Lower lobe of right lung (tissue), 2 donors: ENCODE measurements around the gene DMD. TPM values are rescaled to one million over a fixed set of nuclear protein-coding genes. Genes with fewer than 3 reads are reported as not detected.

Source experiments
- ATAC-seq, 2 donors: fragments of 200-7000 bp; cut with Tn5 transposase; one replicate each; pipeline ENCODE4 v1.9.1; 2020 to 2022; ENCODE audit warnings: mild to moderate bottlenecking in 2 of 2, moderate library complexity in 2 of 2
- DNase-seq: peaks from one replicate; pipeline ENCODE4 v3.0.0-alpha.2; 2020
- H3K27ac ChIP-seq: fragments of 200-600 bp; one replicate; pipeline ENCODE4 v1.8.0; 2022
- H3K27me3 ChIP-seq: fragments of 200-600 bp; one replicate; pipeline ENCODE4 v1.8.0; 2022; ENCODE audit warnings: low read depth
- H3K36me3 ChIP-seq: fragments of 200-600 bp; one replicate; pipeline ENCODE4 v1.8.0; 2022; ENCODE audit warnings: mild to moderate bottlenecking
- H3K4me1 ChIP-seq: fragments of 200-600 bp; one replicate; pipeline ENCODE4 v1.8.0; 2022
- H3K4me3 ChIP-seq: fragments of 200-600 bp; one replicate; pipeline ENCODE4 v1.8.0; 2022; ENCODE audit warnings: mild to moderate bottlenecking
- H3K9me3 ChIP-seq: fragments of 200-600 bp; one replicate; pipeline ENCODE4 v1.8.0; 2022
- CTCF ChIP-seq: fragments of 200-600 bp; IDR thresholded peaks from one replicate; pipeline ENCODE4 v1.8.0; 2022; ENCODE audit warnings: antibody characterized with exemption, mild to moderate bottlenecking
- intact Hi-C: fragments of 100-400 bp; cut with DNase I; formaldehyde crosslinking; loops from one replicate; pipeline ENCODE4 v1.11.0; 2022
- total RNA-seq: library from RNA; stranded (reverse); fragmentation: NEBNext Ultra II Directional; extraction: Animal tissue kit (Norgen Biotek cat#: 25700); gene quantifications from one replicate; pipeline ENCODE4 v1.2.1, GENCODE V29; 2021
- donor health status: DM: no; HTN: yes; CAD: no; lungs with severe emphysema.

The DMD gene
- total RNA-seq, 1 donor from 2014 or later = 29.4 TPM

DNA sequence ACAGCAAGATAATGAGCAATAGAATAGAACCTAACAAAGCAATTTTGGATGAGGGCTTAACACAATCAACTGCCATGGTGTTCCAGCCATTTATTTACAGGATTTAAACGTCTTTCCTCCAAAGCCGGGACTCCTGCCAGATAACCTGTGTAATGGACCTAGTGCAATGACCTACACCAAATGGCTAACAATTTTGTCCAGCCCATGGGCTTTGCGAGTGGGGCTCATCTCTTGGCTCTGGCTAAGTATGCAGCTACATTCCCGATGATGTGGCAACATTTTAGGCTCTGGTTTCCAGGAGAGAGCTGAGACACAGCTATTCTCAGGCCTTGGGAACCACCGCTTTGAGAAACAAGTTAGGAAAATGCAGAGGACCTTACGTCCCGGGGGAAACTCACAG is 1317.2 kb downstream of the DMD start:
- no peaks in the 10 kb centered on the region for H3K4me1 ChIP-seq
- H3K4me3 ChIP-seq = no peak overlapping the region
- no peak for DNase-seq
- no peak for TF ChIP-seq CTCF
- no peaks in the 10 kb centered on the region for H3K36me3 ChIP-seq
- intact Hi-C loops = no loop called here
- no peaks in the 10 kb centered on the region for H3K9me3 ChIP-seq
- no peak overlapping the region for H3K27ac ChIP-seq
- no peaks in the 10 kb centered on the region for H3K27me3 ChIP-seq
- ATAC-seq = no peak

GRCh38 chrX:31893525-31893924 is 1317.8 kb downstream of the DMD start:
- Histone ChIP-seq H3K27ac (no peak overlapping the region), H3K4me3 (no peak overlapping the region), H3K9me3 (no peaks in the 10 kb centered on the region), H3K27me3 (no peaks in the 10 kb centered on the region), H3K4me1 (no peaks in the 10 kb centered on the region), H3K36me3 (no peaks in the 10 kb centered on the region)
- TF ChIP-seq CTCF = no peak
- intact Hi-C loops = no loop called here
- DNase-seq (no peak), ATAC-seq (no peak)

GRCh38 chrX:31889088-31889487 is 1322.3 kb downstream of the DMD start:
- DNase-seq (no peak), ATAC-seq (no peak)
- no peak for TF ChIP-seq CTCF
- Histone ChIP-seq H3K36me3 (no peaks in the 10 kb centered on the region), H3K4me3 (no peak overlapping the region), H3K27me3 (no peaks in the 10 kb centered on the region), H3K9me3 (no peaks in the 10 kb centered on the region), H3K4me1 (no peaks in the 10 kb centered on the region), H3K27ac (no peak overlapping the region)
- intact Hi-C loops = no loop called here

DNA sequence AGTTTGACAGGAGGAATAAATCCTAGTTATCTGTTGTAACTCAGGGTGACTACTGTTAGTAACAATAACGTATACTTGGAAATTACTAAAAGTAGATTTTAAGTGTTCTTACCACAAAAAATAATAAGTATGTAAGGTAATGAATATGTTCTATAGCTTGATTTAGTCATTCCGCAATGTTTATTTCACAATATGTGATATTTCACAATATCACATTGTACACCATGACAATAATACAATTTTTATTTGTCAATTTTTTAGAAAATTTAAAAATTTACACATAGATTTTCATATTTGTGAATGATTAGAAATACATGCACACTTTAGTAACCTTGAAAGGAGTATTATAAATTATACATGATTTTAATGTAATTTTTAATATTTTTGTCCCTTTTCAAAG is 1326.8 kb downstream of the DMD start:
- no peaks in the 10 kb centered on the region for H3K9me3 ChIP-seq
- ATAC-seq = no peak
- H3K27me3 ChIP-seq = no peaks in the 10 kb centered on the region
- no peaks in the 10 kb centered on the region for H3K4me1 ChIP-seq
- intact Hi-C loops = no loop called here
- no peaks in the 10 kb centered on the region for H3K36me3 ChIP-seq
- TF ChIP-seq CTCF = no peak
- no peak overlapping the region for H3K4me3 ChIP-seq
- no peak for DNase-seq
- H3K27ac ChIP-seq = no peak overlapping the region

DNA sequence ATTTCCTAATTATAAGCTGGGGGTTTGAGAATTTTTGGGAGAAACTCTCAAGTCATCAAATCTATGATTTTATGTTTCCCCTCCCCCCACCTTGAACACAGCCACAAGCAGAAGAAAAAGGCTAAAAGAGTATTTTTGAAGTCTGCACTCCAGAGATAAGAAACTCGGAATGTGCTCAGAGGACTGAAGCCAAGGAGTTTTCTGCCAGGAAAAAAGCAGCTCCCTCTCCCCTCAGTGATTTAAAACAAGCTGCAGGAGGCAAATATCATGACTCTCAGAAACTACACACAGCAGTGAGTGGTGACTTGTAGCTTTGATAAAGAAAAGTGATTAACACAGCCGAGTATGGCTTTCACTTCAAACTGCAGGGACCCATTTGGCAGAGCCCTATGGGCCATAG is 1339.3 kb downstream of the DMD start:
- no peak overlapping the region for H3K4me3 ChIP-seq
- no peak overlapping the region for H3K27ac ChIP-seq
- no peaks in the 10 kb centered on the region for H3K36me3 ChIP-seq
- intact Hi-C loops = no loop called here
- DNase-seq = no peak
- H3K9me3 ChIP-seq = no peaks in the 10 kb centered on the region
- H3K4me1 ChIP-seq = no peaks in the 10 kb centered on the region
- H3K27me3 ChIP-seq = no peaks in the 10 kb centered on the region
- ATAC-seq = no peak
- no peak for TF ChIP-seq CTCF

DNA sequence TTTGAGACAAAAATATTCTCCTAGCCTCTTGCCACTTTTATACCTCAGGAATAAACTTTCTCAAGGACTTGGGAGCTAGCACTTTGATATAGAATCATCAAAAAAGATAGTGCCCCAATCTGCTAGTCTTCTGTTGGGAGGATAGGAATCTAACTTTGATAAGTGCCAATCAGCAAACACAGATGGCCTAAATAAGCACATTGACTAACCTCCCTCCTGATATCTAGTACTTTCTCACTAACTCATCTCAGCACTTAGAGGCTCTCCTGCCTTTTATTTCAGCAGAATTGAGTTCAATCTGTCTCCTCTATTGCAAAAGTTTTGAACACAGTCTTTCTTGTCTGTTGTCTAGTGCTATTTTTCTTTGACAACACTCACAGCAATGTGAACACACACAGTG is 1341.1 kb downstream of the DMD start:
- intact Hi-C loops = no loop called here
- Histone ChIP-seq H3K4me3 (no peak overlapping the region), H3K27me3 (no peaks in the 10 kb centered on the region), H3K9me3 (no peaks in the 10 kb centered on the region), H3K36me3 (no peaks in the 10 kb centered on the region), H3K4me1 (no peaks in the 10 kb centered on the region), H3K27ac (no peak overlapping the region)
- ATAC-seq (no peak), DNase-seq (no peak)
- TF ChIP-seq CTCF = no peak
